Activated CD4-positive, alpha-beta T cell treated with anti-CD3 and anti-CD28 coated beads for 36 hours (primary cell): ENCODE results near the gene FAM118A. TPM values are rescaled to one million over a fixed set of nuclear protein-coding genes. Genes with fewer than 3 reads are reported as not detected.

ENCODE experiments used
- ATAC-seq: fragments of 200-7000 bp; cut with Tn5 transposase; one replicate; pipeline ENCODE4 v1.10.0; 2021; ENCODE audit warnings: mild to moderate bottlenecking, moderate library complexity
- CTCF ChIA-PET: fragments of 350-600 bp; sonication (Branson Sonifier 250); formaldehyde crosslinking; loops from one replicate; lab custom pipeline; 2021; ENCODE audit warnings: antibody characterized with exemption; lab: Charles Lee
- POLR2A ChIA-PET: fragments of 350-600 bp; sonication (Branson Sonifier 250); formaldehyde crosslinking; loops from one replicate; lab custom pipeline; 2021; ENCODE audit warnings: antibody characterized with exemption, inconsistent platforms; lab: Charles Lee
- DNase-seq: peaks from one replicate; pipeline ENCODE4 v3.0.0-alpha.2; 2020
- H3K27ac Mint-ChIP-seq: one replicate; pipeline ENCODE4 v1.8.0; 2021; ENCODE audit warnings: mixed read lengths
- H3K27me3 Mint-ChIP-seq: one replicate; pipeline ENCODE4 v1.8.0; 2021; ENCODE audit warnings: mixed read lengths
- H3K36me3 Mint-ChIP-seq: one replicate; pipeline ENCODE4 v1.8.0; 2021; ENCODE audit warnings: low read depth, mixed read lengths
- H3K4me1 Mint-ChIP-seq: one replicate; pipeline ENCODE4 v1.8.0; 2021; ENCODE audit warnings: mixed read lengths
- H3K4me3 Mint-ChIP-seq: one replicate; pipeline ENCODE4 v1.8.0; 2021; ENCODE audit warnings: mild to moderate bottlenecking, moderate library complexity, mixed read lengths
- H3K9me3 Mint-ChIP-seq: one replicate; pipeline ENCODE4 v1.8.0; 2021; ENCODE audit warnings: low read depth, mixed read lengths
- intact Hi-C, 2 experiments: fragments of 100-400 bp; cut with DNase I in 1 of 2; cut with micrococcal nuclease in 1 of 2; formaldehyde crosslinking; loops; one replicate each; pipeline versions ENCODE4 v1.14.2 to v1.15.1; 2022 to 2024; cut with DNase I, micrococcal nuclease
- total RNA-seq, 2 experiments: library from RNA; stranded (reverse); gene quantifications; one replicate each; pipeline ENCODE4 v1.2.3, GENCODE V29; 2021

Gene FAM118A
- total RNA-seq, 2 experiments from 2014 or later: 25.5 to 29.0 TPM

GRCh38 chr22:45376703-45377102 is 67.0 kb downstream of the FAM118A start:
- H3K4me3 Mint-ChIP-seq: no peak overlapping the region
- no peak overlapping the region for H3K27ac Mint-ChIP-seq
- H3K4me1 Mint-ChIP-seq: peaks cover 4% of the 10 kb centered on the region
- peaks cover 3% of the 10 kb centered on the region for H3K27me3 Mint-ChIP-seq
- CTCF ChIA-PET: no interaction called here
- H3K36me3 Mint-ChIP-seq: no peaks in the 10 kb centered on the region
- POLR2A ChIA-PET: no interaction called here
- no peaks in the 10 kb centered on the region for H3K9me3 Mint-ChIP-seq
- no peak for ATAC-seq
- DNase-seq: no peak
- intact Hi-C loops: no loop called here

DNA sequence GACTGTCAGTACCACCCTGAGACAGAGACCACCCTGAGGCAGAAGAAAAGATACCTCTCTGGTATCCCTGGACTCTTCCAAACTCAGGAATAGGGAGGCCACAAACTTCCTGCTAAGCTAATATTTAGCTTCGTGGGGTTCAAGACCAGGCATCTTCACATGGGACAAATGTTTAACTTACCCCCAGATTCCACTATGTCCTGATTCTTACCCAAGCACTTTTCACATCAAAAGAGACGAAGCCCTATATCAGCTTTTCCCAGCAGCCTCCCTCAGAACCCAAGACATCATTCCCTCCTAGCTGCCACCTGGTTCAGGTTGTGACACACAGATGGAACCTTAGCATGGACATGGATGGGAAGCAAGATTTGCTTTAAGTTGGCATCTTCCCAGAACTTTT is 71.6 kb downstream of the FAM118A start:
- ATAC-seq: no peak
- H3K4me3 Mint-ChIP-seq: no peak overlapping the region
- no peaks in the 10 kb centered on the region for H3K27me3 Mint-ChIP-seq
- H3K4me1 Mint-ChIP-seq: no peaks in the 10 kb centered on the region
- H3K27ac Mint-ChIP-seq: no peak overlapping the region
- no peaks in the 10 kb centered on the region for H3K9me3 Mint-ChIP-seq
- no peaks in the 10 kb centered on the region for H3K36me3 Mint-ChIP-seq
- ChIA-PET POLR2A (no interaction called here), CTCF (interaction anchor here (1.0 kb wide), 1 partner anchor 113 kb away, joined by 3 read pairs; no protein-coding TSS in a partner anchor)
- intact Hi-C loops: no loop called here
- DNase-seq: no peak

DNA sequence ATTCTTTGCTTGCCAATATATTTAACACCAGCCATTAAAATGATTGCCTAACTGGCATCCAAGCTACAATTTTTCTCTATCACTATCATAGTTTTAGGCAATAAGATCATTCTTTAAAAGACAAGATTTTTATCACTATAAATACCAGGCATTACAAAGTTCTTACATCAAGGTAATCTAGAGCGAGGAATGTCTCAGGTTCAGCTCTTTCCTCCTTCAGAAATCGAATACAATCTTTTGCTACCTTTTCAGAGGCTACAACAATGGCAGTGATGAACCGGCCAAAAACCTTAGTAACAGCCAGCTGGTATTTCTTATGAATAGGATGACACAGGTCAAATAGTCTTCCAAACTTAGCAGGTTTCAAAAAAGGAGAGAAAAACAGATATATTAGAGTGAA is 79.8 kb downstream of the FAM118A start:
- POLR2A ChIA-PET: interaction anchor here (0.6 kb wide), 2 partner anchors 10 to 837 kb away, joined by 4 to 6 read pairs; no protein-coding TSS in a partner anchor
- Mint-ChIP-seq H3K4me1 (no peaks in the 10 kb centered on the region), H3K9me3 (no peaks in the 10 kb centered on the region), H3K36me3 (no peaks in the 10 kb centered on the region), H3K27ac (no peak overlapping the region), H3K27me3 (no peaks in the 10 kb centered on the region), H3K4me3 (no peak overlapping the region)
- CTCF ChIA-PET: interaction anchor here (0.7 to 1.1 kb wide), 2 partner anchors 43 to 115 kb away, joined by 3 read pairs; no protein-coding TSS in a partner anchor
- ATAC-seq (no peak), DNase-seq (no peak)
- intact Hi-C loops: no loop called here

Other genes starting within 250 kb of the FAM118A start
- gene NUP50, start 146.0 kb upstream of the FAM118A start, total RNA-seq: 100 to 1,000 TPM; 136 to 141 TPM
- 10 to 100 TPM; 24.8 to 29.6 TPM for gene KIAA0930, start 69.0 kb upstream of the FAM118A start, total RNA-seq
- not detected for gene UPK3A, start 25.0 kb upstream of the FAM118A start, total RNA-seq
- under 1 TPM; 0.62 to 0.67 TPM for gene SMC1B, start 103.7 kb downstream of the FAM118A start, total RNA-seq
- 1 to 10 TPM; 6.3 to 7.8 TPM for gene RIBC2, start 103.8 kb downstream of the FAM118A start, total RNA-seq
- gene FBLN1, start 192.9 kb downstream of the FAM118A start, total RNA-seq: not detected